Heart left ventricle (tissue), 16 donors: ENCODE data around the gene HNF1B. TPM values are rescaled to one million over a fixed set of nuclear protein-coding genes. Genes with fewer than 3 reads are reported as not detected.
A peak's percentile ranks its signal among the peaks of the same experiment; 100 is the strongest.

ENCODE experiments used
- ATAC-seq, 4 donors: fragments of 200-7000 bp; cut with Tn5 transposase; one replicate each; pipeline ENCODE4 v1.9.1; 2020 to 2022; ENCODE audit warnings: moderate library complexity in 4 of 4, mild to moderate bottlenecking in 3 of 4, moderate number of reproducible peaks in 1 of 4
- DNase-seq, 5 donors: peaks; one replicate each; pipeline ENCODE4 v3.0.0-alpha.2; 2020
- H3K27ac ChIP-seq, 12 donors: fragments of 200-600 bp; sonication (generic) in 4 of 12; one replicate each; pipeline versions ENCODE4 v1.5.0 to v1.8.0; 2016 to 2022; ENCODE audit warnings: mild to moderate bottlenecking in 2 of 12
- H3K27me3 ChIP-seq, 9 donors: fragments of 200-600 bp; sonication (generic) in 2 of 9; one replicate each; pipeline versions ENCODE4 v1.5.1 to v1.8.0; 2016 to 2022; ENCODE audit warnings: mild to moderate bottlenecking in 3 of 9
- H3K36me3 ChIP-seq, 9 donors: fragments of 200-600 bp; sonication (generic) in 2 of 9; one replicate each; pipeline versions ENCODE4 v1.5.0 to v1.8.0; 2018 to 2022; ENCODE audit warnings: mild to moderate bottlenecking in 2 of 9
- H3K4me1 ChIP-seq, 12 donors: fragments of 200-600 bp; sonication (generic) in 4 of 12; one replicate each; pipeline versions ENCODE4 v1.5.0 to v1.8.0; 2016 to 2022; ENCODE audit warnings: mild to moderate bottlenecking in 3 of 12
- H3K4me3 ChIP-seq, 12 donors: fragments of 200-600 bp; sonication (generic) in 4 of 12; one replicate each; pipeline versions ENCODE4 v1.5.0 to v1.8.0; 2017 to 2022; ENCODE audit warnings: mild to moderate bottlenecking in 9 of 12, moderate library complexity in 4 of 12
- H3K9me3 ChIP-seq, 12 donors: fragments of 200-600 bp; sonication (generic) in 4 of 12; one replicate each; pipeline versions ENCODE4 v1.5.0 to v1.8.0; 2016 to 2022; ENCODE audit warnings: mild to moderate bottlenecking in 1 of 12
- POLR2A ChIP-seq, 2 donors: fragments of 450-650 bp; IDR thresholded peaks; one replicate each; pipeline ENCODE4 v1.6.1; 2017; ENCODE audit warnings: antibody characterized with exemption in 2 of 2, mild to moderate bottlenecking in 2 of 2, moderate library complexity in 2 of 2
- WGBS, 4 donors: extraction: QIAGEN DNeasy Blood & Tissue Kit in 2 of 4; methylation state at CpG; one replicate each; pipeline versions ENCODE4 v1.1.5 to v1.1.7; 2013 to 2018; 5-methylcytosine and 5-hydroxymethylcytosine counted together
- intact Hi-C, 10 donors: fragments of 100-400 bp; cut with DNase I; formaldehyde crosslinking; loops; one replicate each; pipeline versions ENCODE4 v1.11.1 to v1.14.2; 2022
- polyA plus RNA-seq, 2 donors: library from polyadenylated mRNA; stranded (reverse); fragments of 200-250 nt; gene quantifications; one replicate each; pipeline ENCODE4 v1.2.3, GENCODE V29; 2013
- total RNA-seq, 9 donors: library from RNA; depleted of rRNA in 2 of 9; stranded (reverse); fragments of >200 nt in 2 of 9; fragmentation: NEBNext Ultra II Directional in 3 of 9; extraction: Animal tissue kit (Norgen Biotek cat#: 25700) in 3 of 9; gene quantifications; one replicate each; pipeline versions ENCODE4 v1.1.0 to v1.2.4, GENCODE V29; 2016 to 2023
- TF ChIP-seq, protein P1 (sequence below), 12 donors: fragments of 200-600 bp; sonication (generic) in 4 of 12; IDR thresholded peaks; one replicate each; pipeline versions ENCODE4 v1.5.0 to v1.8.0; 2018 to 2022; ENCODE audit warnings: antibody characterized with exemption in 12 of 12, mild to moderate bottlenecking in 5 of 12
- donor health status: ischemic (EF 13 %, LVEDD 7.1; RV severe dilation, severe dysfunction).
- donor health status: healthy with polysubstance abuse.
- donor health status: DM: no; HTN: yes; CAD: no.
- donor health status: DM: no; HTN: no; CAD: no.
- donor health status: ischemic (EF 25% LVEDD 6.9; RV normal size, moderate dysfunction).
- donor health status: ischemic (EF 25% LVEDD 5.7; RV mildly dilated, moderate dysfunction).
- donor health status: healthy.
- donor health status: DM: yes; HTN: yes; CAD: no.
- donor health status: ischemic (EF 35%, LVEDD 5.7; RV mildly dilated, moderate dysfunction).
- donor health status: nonischemic (EF 11% LVEDD 7.7; RV severe dilation, severe dysfunction).
- donor health status: DM: yes; HTN: yes; CAD: no.
- donor health status: PGD.
- donor health status: ischemic (EF 29% LVEDD 5.4; RV normal size, mild dysfunction).
- donor health status: nonischemic (EF 23%, LVEDD 6.1; RV moderate dilation, normal function).

Gene HNF1B
- total and polyA plus RNA-seq, 11 donors: not detected

DNA sequence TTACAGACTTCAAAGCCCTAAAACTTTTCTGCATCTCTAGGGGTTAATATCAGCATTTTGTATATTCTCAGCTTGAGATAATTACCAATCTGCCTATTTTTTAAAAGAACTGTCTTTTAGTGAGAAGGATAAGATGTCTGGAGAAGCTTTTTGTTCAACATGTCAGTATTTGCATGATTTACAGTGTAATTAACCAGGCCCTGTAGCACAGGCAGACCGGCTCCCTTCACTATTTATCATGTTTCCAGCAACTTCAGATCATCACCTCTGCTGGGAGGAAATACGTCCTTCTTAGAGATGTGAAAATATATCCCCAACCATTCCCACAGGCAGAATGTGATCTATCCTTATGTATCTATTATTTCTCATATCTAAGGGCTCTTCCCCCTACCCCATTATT lies 93.0 kb downstream of the HNF1B start:
- ATAC-seq: no peak
- Histone ChIP-seq H3K9me3 (no peaks in the 10 kb centered on the region), H3K4me1 (peaks cover 0 to 19% (median 0%) of the 10 kb centered on the region in 12 donors), H3K27me3 (peaks cover 0 to 36% (median 0%) of the 10 kb centered on the region in 9 donors), H3K27ac (no peak overlapping the region), H3K36me3 (no peaks in the 10 kb centered on the region), H3K4me3 (no peak overlapping the region)
- intact Hi-C loops: loop anchor here in 7 of 10 donors (2.0 to 10.0 kb wide), 5 partner anchors 119 to 165 kb away; no protein-coding TSS in a partner anchor
- no peak for DNase-seq
- 60 to 68% (median 64%) methylated on average over 2 of the region's 2 CpGs for WGBS, 4 donors
- no peak for TF ChIP-seq POLR2A (IDR thresholded peaks at IDR 0.05)
- TF ChIP-seq, protein P1, sequence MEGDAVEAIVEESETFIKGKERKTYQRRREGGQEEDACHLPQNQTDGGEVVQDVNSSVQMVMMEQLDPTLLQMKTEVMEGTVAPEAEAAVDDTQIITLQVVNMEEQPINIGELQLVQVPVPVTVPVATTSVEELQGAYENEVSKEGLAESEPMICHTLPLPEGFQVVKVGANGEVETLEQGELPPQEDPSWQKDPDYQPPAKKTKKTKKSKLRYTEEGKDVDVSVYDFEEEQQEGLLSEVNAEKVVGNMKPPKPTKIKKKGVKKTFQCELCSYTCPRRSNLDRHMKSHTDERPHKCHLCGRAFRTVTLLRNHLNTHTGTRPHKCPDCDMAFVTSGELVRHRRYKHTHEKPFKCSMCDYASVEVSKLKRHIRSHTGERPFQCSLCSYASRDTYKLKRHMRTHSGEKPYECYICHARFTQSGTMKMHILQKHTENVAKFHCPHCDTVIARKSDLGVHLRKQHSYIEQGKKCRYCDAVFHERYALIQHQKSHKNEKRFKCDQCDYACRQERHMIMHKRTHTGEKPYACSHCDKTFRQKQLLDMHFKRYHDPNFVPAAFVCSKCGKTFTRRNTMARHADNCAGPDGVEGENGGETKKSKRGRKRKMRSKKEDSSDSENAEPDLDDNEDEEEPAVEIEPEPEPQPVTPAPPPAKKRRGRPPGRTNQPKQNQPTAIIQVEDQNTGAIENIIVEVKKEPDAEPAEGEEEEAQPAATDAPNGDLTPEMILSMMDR (IDR thresholded peaks at IDR 0.05): no peak

DNA sequence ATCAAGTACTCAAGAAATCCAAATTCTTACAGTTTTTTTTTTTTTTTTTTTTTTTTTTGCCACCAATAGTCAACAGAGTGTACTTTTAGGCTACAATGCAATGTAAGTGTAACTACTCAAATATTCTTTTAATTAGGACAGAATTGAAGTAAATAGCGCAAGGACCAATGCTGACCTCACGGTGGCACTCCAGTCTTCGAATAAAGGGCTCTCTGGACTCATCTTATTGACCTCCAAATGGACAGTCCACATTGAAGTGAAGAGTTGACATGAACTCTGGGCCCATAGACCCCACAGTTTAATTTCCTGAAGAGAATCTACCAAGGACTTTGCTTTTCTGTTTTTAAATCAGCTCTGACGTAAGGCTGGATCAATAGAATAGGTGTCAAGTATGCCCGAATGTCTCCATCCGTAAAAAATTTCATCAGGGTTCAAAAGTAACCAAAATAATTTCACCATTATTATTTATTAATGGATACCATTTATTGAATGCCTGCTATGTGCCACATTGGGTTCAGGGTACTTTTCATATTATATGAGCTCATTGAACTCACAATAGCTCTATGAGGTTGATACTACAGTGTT lies 94.3 kb downstream of the HNF1B start:
- H3K27ac ChIP-seq: no peak overlapping the region
- H3K4me3 ChIP-seq: no peak overlapping the region
- H3K36me3 ChIP-seq: no peaks in the 10 kb centered on the region
- WGBS, 4 donors: 53 to 58% (median 57%) methylated on average over 6 of the region's 6 CpGs
- TF ChIP-seq POLR2A (IDR thresholded peaks at IDR 0.05): no peak
- TF ChIP-seq, protein P1 (IDR thresholded peaks at IDR 0.05): peak in 9 of 12 donors; percentile 17 to 50 (median 42)
- no peak for DNase-seq
- peak in 1 of 4 donors; percentile 66 for ATAC-seq
- peaks cover 0 to 19% (median 0%) of the 10 kb centered on the region in 12 donors for H3K4me1 ChIP-seq
- no peaks in the 10 kb centered on the region for H3K9me3 ChIP-seq
- H3K27me3 ChIP-seq: peaks cover 0 to 36% (median 0%) of the 10 kb centered on the region in 9 donors
- intact Hi-C loops: loop anchor here in 7 of 10 donors (2.0 to 10.0 kb wide), 5 partner anchors 120 to 167 kb away; no protein-coding TSS in a partner anchor

DNA sequence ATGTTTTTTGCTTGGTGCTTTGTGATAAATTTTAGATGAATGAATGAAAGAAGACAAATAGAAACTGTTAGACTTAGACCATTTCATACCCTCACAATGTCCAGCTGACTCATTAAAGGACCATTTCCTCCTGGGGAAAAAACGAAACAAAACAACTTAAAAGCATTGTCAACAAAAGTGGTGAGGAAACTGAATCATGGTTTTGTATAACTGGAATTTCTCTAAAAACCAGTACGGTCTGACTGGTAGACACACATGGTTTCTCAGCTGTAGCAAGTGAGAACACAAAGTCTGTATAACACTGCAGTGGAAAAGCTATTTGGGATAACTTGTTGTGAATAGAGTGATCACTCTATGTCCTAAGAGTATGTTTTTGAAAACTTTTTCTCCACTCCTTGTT lies 96.3 kb downstream of the HNF1B start:
- TF ChIP-seq, protein P1 (IDR thresholded peaks at IDR 0.05): no peak
- TF ChIP-seq POLR2A (IDR thresholded peaks at IDR 0.05): no peak
- no peaks in the 10 kb centered on the region for H3K36me3 ChIP-seq
- intact Hi-C loops: loop anchor here in 4 of 10 donors (2.0 to 10.0 kb wide), 4 partner anchors 122 to 176 kb away; no protein-coding TSS in a partner anchor
- peaks cover 0 to 26% (median 6%) of the 10 kb centered on the region in 12 donors for H3K4me1 ChIP-seq
- peak overlapping the region in 3 of 12 donors; percentile 12 to 72 (median 49) for H3K27ac ChIP-seq
- ATAC-seq (no peak), DNase-seq (no peak)
- no peaks in the 10 kb centered on the region for H3K9me3 ChIP-seq
- no peak overlapping the region for H3K4me3 ChIP-seq
- 39 to 47% (median 43%) methylated on average over 2 of the region's 2 CpGs for WGBS, 4 donors
- peaks cover 0 to 36% (median 0%) of the 10 kb centered on the region in 9 donors for H3K27me3 ChIP-seq

DNA sequence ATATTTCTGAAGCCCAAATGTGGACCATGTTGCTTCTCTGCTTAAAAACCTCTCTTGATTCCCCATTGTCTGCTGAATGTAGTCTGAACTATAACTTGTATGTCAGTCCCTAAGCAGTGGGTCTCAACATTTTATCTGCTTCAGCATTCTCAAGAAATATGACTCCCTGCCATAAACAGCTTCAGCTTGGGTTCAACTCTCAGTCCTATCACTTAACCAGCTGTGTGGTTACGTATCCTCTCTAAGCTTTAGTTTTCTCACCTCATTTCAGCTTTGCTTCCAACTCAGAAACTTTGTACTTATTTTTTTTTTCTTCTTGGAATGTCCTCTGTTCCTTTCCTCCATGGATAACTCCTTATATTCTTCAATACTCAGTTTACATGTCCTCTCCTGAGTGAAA lies 97.0 kb downstream of the HNF1B start:
- Histone ChIP-seq H3K9me3 (no peaks in the 10 kb centered on the region), H3K27ac (no peak overlapping the region), H3K27me3 (peaks cover 0 to 36% (median 0%) of the 10 kb centered on the region in 9 donors), H3K36me3 (no peaks in the 10 kb centered on the region), H3K4me1 (peaks cover 0 to 26% (median 7%) of the 10 kb centered on the region in 12 donors), H3K4me3 (no peak overlapping the region)
- DNase-seq: no peak
- 65 to 72% (median 69%) methylated on average over 1 of the region's 1 CpG for WGBS, 4 donors
- ATAC-seq: no peak
- intact Hi-C loops: loop anchor here in 4 of 10 donors (2.0 to 10.0 kb wide), 4 partner anchors 123 to 177 kb away; no protein-coding TSS in a partner anchor
- no peak for TF ChIP-seq POLR2A (IDR thresholded peaks at IDR 0.05)
- TF ChIP-seq, protein P1 (IDR thresholded peaks at IDR 0.05): no peak
